Keratinocyte (primary cell): ENCODE data around the gene ADARB2.

Experiments
- EZH2 ChIP-seq: IDR thresholded peaks from one replicate; pipeline ENCODE4 v1.6.1; 2012; ENCODE audit warnings: inconsistent platforms, mild to moderate bottlenecking, low read length, moderate library complexity
- TF ChIP-seq, protein P1 (sequence below), 3 experiments: IDR thresholded peaks in 1 of 3; conservative IDR thresholded peaks in 1 of 3; optimal IDR thresholded peaks in 1 of 3; 2 replicates in 2 of 3; 3 replicates in 1 of 3; pipeline versions ENCODE3 to v1.5.1; 2011; ENCODE audit warnings: low read length in 3 of 3, mild to moderate bottlenecking in 3 of 3, moderate library complexity in 2 of 3, control low read depth in 1 of 3, inconsistent platforms in 1 of 3; ENCODE audit not compliant: insufficient read depth in 2 of 3; ENCODE audit errors: extremely low read depth in 1 of 3

DNA sequence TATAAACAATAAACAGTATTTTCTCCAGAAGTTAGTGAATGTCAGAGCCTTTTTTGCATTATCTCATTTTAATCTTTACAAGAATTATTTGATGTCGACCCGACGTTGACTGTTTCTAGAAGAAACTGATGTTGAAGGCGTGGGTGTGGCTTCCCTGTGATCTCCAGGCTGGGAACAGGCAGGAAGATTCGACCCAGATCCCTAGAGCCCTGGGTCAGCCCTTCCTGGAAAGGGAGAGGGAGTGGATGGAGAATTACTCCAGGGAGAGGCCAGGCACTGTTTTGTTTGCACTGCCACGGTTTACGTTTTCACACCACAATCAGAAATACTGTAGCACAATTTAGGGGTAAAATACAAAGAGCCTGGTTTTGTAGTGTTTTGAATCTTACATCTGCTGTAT lies 133.1 kb downstream of the ADARB2 start:
- TF ChIP-seq, protein P1, sequence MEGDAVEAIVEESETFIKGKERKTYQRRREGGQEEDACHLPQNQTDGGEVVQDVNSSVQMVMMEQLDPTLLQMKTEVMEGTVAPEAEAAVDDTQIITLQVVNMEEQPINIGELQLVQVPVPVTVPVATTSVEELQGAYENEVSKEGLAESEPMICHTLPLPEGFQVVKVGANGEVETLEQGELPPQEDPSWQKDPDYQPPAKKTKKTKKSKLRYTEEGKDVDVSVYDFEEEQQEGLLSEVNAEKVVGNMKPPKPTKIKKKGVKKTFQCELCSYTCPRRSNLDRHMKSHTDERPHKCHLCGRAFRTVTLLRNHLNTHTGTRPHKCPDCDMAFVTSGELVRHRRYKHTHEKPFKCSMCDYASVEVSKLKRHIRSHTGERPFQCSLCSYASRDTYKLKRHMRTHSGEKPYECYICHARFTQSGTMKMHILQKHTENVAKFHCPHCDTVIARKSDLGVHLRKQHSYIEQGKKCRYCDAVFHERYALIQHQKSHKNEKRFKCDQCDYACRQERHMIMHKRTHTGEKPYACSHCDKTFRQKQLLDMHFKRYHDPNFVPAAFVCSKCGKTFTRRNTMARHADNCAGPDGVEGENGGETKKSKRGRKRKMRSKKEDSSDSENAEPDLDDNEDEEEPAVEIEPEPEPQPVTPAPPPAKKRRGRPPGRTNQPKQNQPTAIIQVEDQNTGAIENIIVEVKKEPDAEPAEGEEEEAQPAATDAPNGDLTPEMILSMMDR (optimal IDR thresholded peaks at IDR 0.05 in 1 of 3, IDR thresholded peaks at IDR 0.05 in 1 of 3, conservative IDR thresholded peaks at IDR 0.05 in 1 of 3; ENCODE audit: extremely low read depth in 1 of 3, insufficient read depth in 2 of 3, low read length in 3 of 3): no peak
- TF ChIP-seq EZH2: no peak
